ENCODE measurements around the gene JPT1. TPM values are rescaled to one million over a fixed set of nuclear protein-coding genes. Genes with fewer than 3 reads are reported as not detected.
A peak's percentile ranks its signal among the peaks of the same experiment; 100 is the strongest.

Gene JPT1
- total RNA-seq, 1 experiment from 2014 or later, result 342 TPM

GRCh38 chr17:75094871-75095399 is 59.4 kb downstream of the JPT1 start:
- no peak overlapping the region for H3K27ac Mint-ChIP-seq (ENCODE audit: low read depth, unreplicated experiment)
- no peak overlapping the region for H3K4me3 Mint-ChIP-seq (ENCODE audit: unreplicated experiment)
- CTCF ChIA-PET, result interaction anchor here (0.8 to 2.9 kb wide), 3 partner anchors 19 to 107 kb away, joined by 5 to 10 read pairs (median 6); no protein-coding TSS in a partner anchor
- peaks cover 46% of the 10 kb centered on the region for H3K4me1 Mint-ChIP-seq (ENCODE audit: insufficient read depth, unreplicated experiment)
- no peak for TF ChIP-seq CTCF (IDR thresholded peaks at IDR 0.05; ENCODE audit: unreplicated experiment)
- POLR2A ChIA-PET, result interaction anchor here (0.7 to 4.9 kb wide), 12 partner anchors 16 to 111 kb away, joined by 3 to 37 read pairs (median 4); partner anchors contain the start of genes ARMC7, CDR2L, JPT1 and MRPL58
- DNase-seq (ENCODE audit: unreplicated experiment), result no peak
- no TSS peak for BruUV-seq (replicated peaks)
- intact Hi-C loops (cut with micrococcal nuclease), result no loop called here
- H3K36me3 Mint-ChIP-seq (ENCODE audit: insufficient read depth, unreplicated experiment), result peaks cover 21% of the 10 kb centered on the region
- H3K27me3 Mint-ChIP-seq (ENCODE audit: insufficient read depth, unreplicated experiment), result no peaks in the 10 kb centered on the region
- H3K9me3 Mint-ChIP-seq (ENCODE audit: unreplicated experiment), result no peaks in the 10 kb centered on the region

GRCh38 chr17:75093548-75094158 is 60.7 kb downstream of the JPT1 start:
- no peaks in the 10 kb centered on the region for H3K9me3 Mint-ChIP-seq (ENCODE audit: unreplicated experiment)
- peak overlapping the region; percentile 16 for H3K27ac Mint-ChIP-seq (ENCODE audit: low read depth, unreplicated experiment)
- TF ChIP-seq CTCF (IDR thresholded peaks at IDR 0.05; ENCODE audit: unreplicated experiment), result no peak
- DNase-seq (ENCODE audit: unreplicated experiment), result peak; percentile 93
- H3K4me1 Mint-ChIP-seq (ENCODE audit: insufficient read depth, unreplicated experiment), result peaks cover 47% of the 10 kb centered on the region
- TSS peak; percentile 69 for BruUV-seq (replicated peaks)
- ChIA-PET POLR2A (interaction anchor here (0.8 to 4.9 kb wide), 13 partner anchors 15 to 166 kb away, joined by 3 to 37 read pairs (median 4); partner anchors contain the start of genes ARMC7, CDR2L, NT5C and NUP85), CTCF (interaction anchor here (1.0 to 1.3 kb wide), 3 partner anchors 20 to 37 kb away, joined by 3 to 6 read pairs (median 4); no protein-coding TSS in a partner anchor)
- peaks cover 20% of the 10 kb centered on the region for H3K36me3 Mint-ChIP-seq (ENCODE audit: insufficient read depth, unreplicated experiment)
- no peaks in the 10 kb centered on the region for H3K27me3 Mint-ChIP-seq (ENCODE audit: insufficient read depth, unreplicated experiment)
- peak overlapping the region; percentile 53 for H3K4me3 Mint-ChIP-seq (ENCODE audit: unreplicated experiment)
- intact Hi-C loops (cut with micrococcal nuclease), result no loop called here

GRCh38 chr17:75091855-75092327 is 62.4 kb downstream of the JPT1 start:
- POLR2A ChIA-PET, result interaction anchor here (1.1 to 1.4 kb wide), 3 partner anchors 10 to 43 kb away, joined by 3 to 5 read pairs (median 4); no protein-coding TSS in a partner anchor

More at GRCh38 chr17:75091855-75092327, 62.4 kb downstream of the JPT1 start:
- H3K4me1 Mint-ChIP-seq (ENCODE audit: insufficient read depth, unreplicated experiment), result peaks cover 50% of the 10 kb centered on the region
- no peaks in the 10 kb centered on the region for H3K9me3 Mint-ChIP-seq (ENCODE audit: unreplicated experiment)
- H3K27me3 Mint-ChIP-seq (ENCODE audit: insufficient read depth, unreplicated experiment), result no peaks in the 10 kb centered on the region
- TF ChIP-seq CTCF (IDR thresholded peaks at IDR 0.05; ENCODE audit: unreplicated experiment), result no peak
- no TSS peak for BruUV-seq (replicated peaks)
- H3K27ac Mint-ChIP-seq (ENCODE audit: low read depth, unreplicated experiment), result peak overlapping the region; percentile 95
- CTCF ChIA-PET, result interaction anchor here (0.7 to 1.4 kb wide), 2 partner anchors 80 to 131 kb away, joined by 3 read pairs; no protein-coding TSS in a partner anchor
- DNase-seq (ENCODE audit: unreplicated experiment), result no peak
- peak overlapping the region; percentile 43 for H3K4me3 Mint-ChIP-seq (ENCODE audit: unreplicated experiment)
- intact Hi-C loops (cut with micrococcal nuclease), result no loop called here
- peaks cover 10% of the 10 kb centered on the region for H3K36me3 Mint-ChIP-seq (ENCODE audit: insufficient read depth, unreplicated experiment)

Measured in MCF 10A (cell line).